ENCODE data around the gene CORO1C.
"Not testable (repeated sequence)": the region's sequence is repeated elsewhere in the genome, so short reads cannot be mapped to it uniquely, and the experiment has no call there.

The CORO1C gene

GRCh38 chr12:108633081-108633533 is 98.2 kb downstream of the CORO1C start:
- DNase-seq = no peak

DNA sequence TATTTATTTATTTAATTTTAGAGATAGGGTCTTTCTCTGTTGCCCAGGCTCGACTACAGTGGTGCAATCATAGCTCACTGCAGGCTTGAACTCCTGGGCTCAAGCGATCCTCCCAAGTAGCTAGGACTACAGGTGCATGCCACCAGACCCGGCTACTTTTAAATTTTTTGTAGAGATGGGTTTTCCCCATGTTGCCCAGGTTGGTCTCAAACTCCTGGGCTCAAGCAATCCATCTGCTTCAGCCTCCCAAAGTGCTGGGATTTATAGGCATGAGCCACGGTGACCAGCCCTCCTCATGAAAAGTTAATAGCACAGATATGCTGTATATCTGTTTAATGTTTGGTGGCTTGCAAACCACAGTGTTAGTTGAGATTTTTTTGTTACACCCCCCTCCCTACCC is 100.1 kb downstream of the CORO1C start:
- DNase-seq = not testable (repeated sequence)

DNA sequence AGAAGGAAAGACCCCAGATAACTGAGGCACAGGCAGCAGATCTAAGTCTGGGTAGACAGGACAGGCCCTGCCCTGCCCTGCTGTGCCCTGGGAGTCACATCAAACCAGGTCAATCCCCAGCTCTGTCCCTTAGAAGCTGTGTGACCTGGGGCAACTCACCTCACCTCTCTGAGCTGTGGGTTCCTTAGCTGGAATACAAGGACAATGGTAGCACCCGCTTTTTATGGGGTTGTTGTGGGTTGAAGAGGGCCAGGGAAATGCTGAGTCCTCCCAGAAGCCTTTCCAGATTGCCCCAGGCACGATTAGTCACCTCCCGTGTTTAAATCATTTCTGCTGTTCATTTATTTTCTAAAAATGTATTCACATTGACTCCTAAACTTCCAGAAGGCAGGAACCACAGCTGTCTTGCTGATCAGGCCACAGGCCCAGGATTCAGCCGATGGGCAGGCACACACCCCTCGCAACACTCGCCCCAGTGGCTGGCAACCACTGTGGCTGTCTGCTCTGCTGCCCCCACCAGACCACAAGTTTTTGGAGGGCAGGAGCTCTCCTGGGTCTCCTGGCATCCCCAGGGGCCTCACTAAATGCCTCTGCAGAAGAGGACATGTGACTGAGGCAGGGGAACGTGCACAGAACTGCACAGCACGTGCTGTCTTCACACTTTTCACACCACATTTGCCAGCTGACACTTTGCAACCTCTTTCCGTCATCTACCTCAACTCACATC is 100.7 kb downstream of the CORO1C start:
- DNase-seq = no peak

- no peak for DNase-seq
Observed at GRCh38 chr12:108629824-108630476, 101.4 kb downstream of the CORO1C start.

- DNase-seq = no peak
Observed at GRCh38 chr12:108629151-108629550, 102.2 kb downstream of the CORO1C start.

- no peak for DNase-seq
Observed at GRCh38 chr12:108627134-108627920, 104.0 kb downstream of the CORO1C start.

- DNase-seq = no peak
Observed at GRCh38 chr12:108625228-108625627, 106.1 kb downstream of the CORO1C start.

DNA sequence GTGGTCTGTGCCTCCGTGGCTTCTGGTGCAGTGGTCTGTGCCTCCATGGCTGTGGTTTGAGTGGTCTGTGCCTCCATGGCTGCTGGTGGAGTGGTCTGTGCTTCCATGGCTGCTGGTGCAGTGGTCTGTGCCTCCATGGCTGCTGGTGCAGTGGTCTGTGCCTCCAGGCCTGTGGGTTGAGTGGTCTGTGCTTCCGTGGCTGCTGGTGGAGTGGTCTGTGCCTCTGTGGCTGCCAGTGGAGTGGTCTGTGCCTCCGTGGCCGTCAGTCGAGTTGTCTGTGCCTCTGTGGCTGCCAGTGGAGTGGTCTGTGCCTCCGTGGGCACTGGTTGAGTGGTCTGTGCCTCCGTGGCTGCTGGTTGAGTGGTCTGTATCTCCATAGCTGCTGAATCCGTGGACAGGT is 107.7 kb downstream of the CORO1C start:
- no peak for DNase-seq

- no peak for DNase-seq
Observed at GRCh38 chr12:108622921-108623514, 108.3 kb downstream of the CORO1C start.

- DNase-seq = peak; percentile 4
Observed at GRCh38 chr12:108622421-108622820, 108.9 kb downstream of the CORO1C start.

DNA sequence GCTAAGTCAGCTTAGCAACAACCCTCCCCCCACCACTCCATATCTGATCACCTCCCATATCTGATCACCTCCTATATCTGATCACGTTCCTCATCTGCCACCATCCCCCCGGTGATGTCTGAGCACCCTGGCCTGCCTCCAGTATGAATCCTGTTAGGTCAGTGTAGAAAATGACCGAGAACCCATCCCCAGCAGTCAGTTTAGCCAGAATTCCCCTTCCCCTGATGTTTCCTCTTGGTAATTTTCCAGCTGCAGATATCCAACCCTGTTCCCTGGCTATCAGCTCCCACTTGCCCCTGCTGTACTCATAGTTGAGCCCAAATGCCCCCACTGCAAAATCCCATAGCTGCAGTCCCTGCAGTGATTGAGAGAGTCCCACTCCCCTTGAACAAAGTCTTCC is 110.2 kb downstream of the CORO1C start:
- no peak for DNase-seq

DNA sequence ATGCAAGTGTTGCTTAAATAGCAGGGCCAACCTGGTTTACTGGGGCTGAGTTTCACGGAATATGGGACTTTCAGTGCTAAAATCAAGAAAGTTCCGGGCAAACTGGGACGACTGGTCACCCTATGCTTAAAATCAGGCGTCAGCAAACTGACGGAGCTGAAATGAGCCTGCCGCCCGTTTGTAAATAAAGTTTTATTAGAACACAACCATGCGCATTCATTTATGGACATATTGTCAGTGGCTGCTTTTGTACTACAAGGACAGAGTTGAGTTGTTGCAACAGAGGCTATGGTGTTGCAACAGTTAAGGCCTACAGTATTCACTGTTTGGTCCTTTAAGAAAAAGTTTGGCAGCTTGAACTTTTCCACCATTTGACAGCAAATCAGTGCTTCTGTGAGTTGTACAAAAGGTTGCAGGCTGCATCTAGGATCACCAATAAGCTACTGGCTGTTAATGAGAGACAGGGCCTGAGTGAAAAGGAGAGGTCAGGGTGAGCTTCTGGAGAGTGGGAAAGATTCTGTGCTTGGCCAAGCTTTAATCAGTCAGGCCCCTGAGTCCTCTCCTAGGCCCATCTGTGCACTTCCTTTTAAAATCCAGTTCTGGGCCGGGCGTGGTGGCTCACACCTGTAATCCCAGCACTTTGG is 111.0 kb downstream of the CORO1C start:
- DNase-seq = no peak

GRCh38 chr12:108619369-108620160 is 111.8 kb downstream of the CORO1C start:
- DNase-seq = no peak

GRCh38 chr12:108618953-108619274 is 112.4 kb downstream of the CORO1C start:
- not testable (repeated sequence) for DNase-seq

DNA sequence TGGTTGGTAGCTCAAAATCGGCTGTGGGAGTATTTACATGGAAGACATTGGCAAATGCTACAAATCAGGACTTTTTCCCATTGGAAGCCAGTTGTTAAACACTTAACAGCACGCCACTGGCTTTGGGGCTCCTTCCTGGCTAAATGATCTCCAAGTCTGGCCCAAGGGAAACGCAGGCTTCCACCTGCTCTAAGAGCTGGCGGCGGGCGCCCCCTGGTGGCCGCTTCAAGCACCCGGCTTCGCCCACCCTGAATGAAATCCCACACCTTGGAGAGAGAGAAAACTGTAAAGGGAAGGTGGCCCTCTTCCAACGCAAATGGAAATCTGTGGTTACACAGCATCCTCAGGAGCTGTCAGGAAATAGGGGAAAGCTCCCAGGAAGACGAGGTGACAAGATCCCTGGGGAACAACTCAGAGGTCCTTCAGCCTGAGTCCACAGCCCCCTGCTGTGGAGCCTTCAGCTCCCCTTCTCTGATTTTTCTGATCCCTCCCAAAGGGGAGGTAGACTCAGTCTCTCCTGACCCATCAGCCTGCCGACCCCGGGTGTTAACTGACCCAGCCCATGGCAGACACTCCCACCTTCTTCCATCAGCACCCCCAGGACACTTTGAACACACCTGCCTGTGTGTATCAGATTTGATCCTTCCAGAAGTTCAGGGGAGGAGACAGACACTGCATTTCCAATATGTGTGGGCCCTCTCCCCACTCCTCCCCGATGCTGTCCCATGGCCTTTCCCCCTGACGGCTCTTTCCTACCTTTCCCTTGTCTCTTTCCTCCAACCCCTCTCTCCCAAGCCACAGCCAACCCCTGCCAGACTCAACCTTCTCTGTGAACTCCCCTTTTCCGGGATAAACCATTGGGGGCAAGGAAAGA is 113.0 kb downstream of the CORO1C start:
- peak; percentile 13 for DNase-seq

DNA sequence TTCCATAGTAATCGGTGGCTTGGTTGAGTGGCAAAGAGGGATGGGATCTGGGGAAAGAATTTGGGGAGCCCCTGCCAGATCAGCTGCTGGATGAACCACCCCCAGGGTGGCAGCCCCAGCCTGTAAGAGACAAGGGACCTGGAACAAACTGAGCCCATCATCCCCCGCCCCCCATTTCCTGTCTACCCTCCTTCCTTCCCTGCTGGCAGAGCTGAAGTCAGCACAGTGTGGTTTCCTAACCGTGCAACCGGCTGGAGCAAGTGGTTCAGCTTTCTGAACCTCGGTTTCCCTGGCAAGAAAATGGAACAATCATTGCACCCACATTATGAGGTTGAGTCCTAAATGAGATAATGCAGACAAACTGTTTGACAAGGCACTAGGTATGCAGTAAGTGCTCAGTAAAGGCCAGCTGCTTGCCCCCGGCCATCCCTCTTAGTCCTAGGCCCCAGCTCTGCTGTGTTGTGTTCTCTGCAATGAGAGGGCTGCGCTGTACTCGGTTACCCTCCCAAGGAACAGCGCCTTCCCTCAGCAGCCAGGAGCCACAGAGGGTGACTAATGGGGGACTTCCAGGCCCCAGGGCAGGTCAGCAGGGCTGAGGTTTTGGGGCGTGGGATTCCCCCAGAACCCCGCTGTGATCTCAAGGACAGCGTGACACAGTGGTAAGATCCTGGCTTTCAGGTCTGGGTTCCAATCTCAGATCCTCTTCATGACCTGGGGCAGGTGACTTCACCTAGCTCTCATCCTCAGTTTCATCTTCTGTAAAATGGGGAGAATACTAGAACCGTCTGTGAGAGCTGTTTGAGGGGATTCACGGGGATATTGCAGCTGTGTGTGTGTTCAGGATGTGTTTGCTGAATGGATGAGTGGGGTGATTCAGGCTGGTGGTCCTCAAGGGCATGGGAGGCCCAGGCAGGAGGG is 114.1 kb downstream of the CORO1C start:
- no peak for DNase-seq

GRCh38 chr12:108616359-108616758 is 115.0 kb downstream of the CORO1C start:
- no peak for DNase-seq

DNA sequence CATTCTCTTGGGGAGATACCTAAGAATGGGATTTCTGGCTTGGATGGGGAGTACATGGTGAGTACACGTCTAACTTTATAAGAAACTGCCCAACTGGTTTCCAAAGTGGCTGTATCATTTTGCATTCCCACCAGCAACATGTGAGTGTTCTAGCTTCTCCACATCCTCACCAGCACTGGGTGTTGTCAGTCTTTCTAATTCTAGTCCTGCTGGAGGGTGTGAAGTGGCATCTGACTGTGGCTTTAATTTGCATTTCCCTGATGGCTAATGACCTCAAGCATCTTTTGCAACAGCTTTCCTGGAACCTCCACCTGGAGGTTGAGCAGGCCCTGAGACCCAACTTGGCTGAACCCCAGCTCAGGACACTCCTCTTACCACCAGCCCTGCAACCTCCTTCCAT is 115.4 kb downstream of the CORO1C start:
- no peak for DNase-seq

DNA sequence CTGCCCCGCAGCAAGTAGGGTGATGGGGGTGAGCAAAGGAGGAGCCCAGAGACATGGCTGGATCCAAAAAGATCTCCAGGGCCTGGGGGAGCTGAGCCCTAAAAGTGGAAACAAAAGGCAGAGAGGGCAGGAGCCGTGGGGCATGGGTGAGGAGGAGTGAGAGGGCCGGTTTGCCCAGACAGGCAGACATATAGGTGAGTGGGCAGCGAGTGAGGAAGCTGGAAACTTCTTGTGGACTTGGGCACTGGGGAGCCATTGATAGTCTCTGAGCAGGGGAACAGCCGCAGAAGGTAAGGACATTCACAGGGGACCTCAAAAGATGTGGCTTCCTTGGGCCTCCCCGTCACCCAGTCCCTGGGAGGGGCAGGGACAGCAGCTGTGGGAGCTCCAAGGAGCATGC is 116.7 kb downstream of the CORO1C start:
- DNase-seq = no peak

- no peak for DNase-seq
Observed at GRCh38 chr12:108614041-108614440, 117.3 kb downstream of the CORO1C start.

Data from NCI-H2081 treated with DMSO at 0.1 percent for 48 hours (cell line).